ENCODE results near the gene CTTNBP2.

DNA sequence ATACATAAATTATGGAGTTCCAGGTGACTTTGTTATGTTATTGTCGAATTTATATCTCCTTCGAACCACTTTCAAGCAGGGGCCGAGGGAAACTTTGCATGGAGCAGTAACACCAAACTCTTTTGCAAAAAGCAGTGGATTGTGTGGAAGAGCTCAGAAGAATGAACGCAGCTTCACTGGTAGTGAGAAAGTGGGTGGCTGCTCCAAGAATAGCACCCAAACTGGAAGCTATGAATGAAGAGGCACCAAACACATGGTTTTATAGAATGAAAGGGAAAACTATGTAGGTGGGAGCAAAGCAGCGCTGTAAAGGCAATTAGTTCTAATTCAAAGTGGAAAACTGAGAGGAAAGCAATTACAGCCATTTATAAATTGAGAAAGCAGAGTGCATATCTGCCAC is 67.2 kb downstream of the CTTNBP2 start:
- TF ChIP-seq POLR2AphosphoS5 (IDR thresholded peaks at IDR 0.05) (no peak), MXI1 (conservative IDR thresholded peaks at IDR 0.05; ENCODE audit: poor library complexity, severe bottlenecking) (no peak)
- TF ChIP-seq, protein P1, sequence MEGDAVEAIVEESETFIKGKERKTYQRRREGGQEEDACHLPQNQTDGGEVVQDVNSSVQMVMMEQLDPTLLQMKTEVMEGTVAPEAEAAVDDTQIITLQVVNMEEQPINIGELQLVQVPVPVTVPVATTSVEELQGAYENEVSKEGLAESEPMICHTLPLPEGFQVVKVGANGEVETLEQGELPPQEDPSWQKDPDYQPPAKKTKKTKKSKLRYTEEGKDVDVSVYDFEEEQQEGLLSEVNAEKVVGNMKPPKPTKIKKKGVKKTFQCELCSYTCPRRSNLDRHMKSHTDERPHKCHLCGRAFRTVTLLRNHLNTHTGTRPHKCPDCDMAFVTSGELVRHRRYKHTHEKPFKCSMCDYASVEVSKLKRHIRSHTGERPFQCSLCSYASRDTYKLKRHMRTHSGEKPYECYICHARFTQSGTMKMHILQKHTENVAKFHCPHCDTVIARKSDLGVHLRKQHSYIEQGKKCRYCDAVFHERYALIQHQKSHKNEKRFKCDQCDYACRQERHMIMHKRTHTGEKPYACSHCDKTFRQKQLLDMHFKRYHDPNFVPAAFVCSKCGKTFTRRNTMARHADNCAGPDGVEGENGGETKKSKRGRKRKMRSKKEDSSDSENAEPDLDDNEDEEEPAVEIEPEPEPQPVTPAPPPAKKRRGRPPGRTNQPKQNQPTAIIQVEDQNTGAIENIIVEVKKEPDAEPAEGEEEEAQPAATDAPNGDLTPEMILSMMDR (IDR thresholded peaks at IDR 0.05; ENCODE audit: poor library complexity, severe bottlenecking): no peak
